ENCODE results near the gene SLC40A1.
"Not testable (repeated sequence)": the region's sequence is repeated elsewhere in the genome, so short reads cannot be mapped to it uniquely, and the experiment has no call there.

Gene SLC40A1, protein sequence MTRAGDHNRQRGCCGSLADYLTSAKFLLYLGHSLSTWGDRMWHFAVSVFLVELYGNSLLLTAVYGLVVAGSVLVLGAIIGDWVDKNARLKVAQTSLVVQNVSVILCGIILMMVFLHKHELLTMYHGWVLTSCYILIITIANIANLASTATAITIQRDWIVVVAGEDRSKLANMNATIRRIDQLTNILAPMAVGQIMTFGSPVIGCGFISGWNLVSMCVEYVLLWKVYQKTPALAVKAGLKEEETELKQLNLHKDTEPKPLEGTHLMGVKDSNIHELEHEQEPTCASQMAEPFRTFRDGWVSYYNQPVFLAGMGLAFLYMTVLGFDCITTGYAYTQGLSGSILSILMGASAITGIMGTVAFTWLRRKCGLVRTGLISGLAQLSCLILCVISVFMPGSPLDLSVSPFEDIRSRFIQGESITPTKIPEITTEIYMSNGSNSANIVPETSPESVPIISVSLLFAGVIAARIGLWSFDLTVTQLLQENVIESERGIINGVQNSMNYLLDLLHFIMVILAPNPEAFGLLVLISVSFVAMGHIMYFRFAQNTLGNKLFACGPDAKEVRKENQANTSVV

GRCh38 chr2:189580658-189581353 is at the start of gene SLC40A1:
SLC40A1 (minus strand) TSS chr2:189580786; CDS start chr2:189580460, 326 bp downstream.
- DNase-seq (ENCODE audit: low read depth, low spot score) = peak; percentile 87

DNA sequence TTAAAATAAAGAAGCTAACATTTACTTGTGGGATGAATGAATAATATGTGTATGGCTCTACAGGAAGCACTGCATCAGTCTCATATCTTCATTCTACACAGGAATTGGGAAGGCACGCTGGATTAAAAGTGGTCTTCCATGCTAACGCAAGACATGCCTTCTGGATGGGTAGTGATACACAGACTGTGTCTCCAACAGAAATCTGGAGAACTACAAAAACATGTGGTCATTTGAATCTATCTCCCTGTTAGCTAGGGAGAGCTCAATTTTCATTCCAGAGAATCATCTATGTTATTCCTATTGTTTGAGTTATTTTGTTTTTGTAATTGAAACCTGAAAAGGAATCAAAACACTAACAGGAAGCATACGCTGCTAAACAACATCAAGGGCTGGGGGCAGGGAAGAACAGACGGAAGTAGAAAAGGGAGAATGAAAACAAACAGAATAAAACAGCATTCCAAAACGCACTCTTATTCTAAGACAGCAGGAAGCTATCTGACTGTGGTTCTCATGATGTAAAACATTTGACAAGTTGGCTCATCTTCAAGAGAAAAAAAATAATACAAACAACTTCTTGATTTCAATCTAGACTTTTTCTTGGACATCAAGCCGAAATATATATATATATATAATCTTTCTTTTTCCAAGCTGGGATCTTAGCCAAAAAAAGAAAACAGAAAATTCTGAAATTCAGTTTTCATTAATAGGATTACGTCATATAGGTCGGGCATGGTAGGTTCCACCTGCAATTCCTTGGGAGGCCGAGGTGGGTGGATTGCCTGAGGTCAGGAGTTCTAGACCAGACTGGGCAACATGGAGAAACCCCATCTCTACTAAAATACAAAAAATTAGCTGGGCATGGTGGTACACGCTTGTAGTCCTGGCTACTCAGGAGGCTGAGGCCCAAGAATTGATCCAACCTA is 49.2 kb upstream of the SLC40A1 start:
- no peak for DNase-seq (ENCODE audit: low read depth, low spot score)

- DNase-seq (ENCODE audit: low read depth, low spot score) = no peak
These were observed 48.4 kb upstream of the SLC40A1 start for GRCh38 chr2:189628817-189629530.

GRCh38 chr2:189627789-189628188 is 47.2 kb upstream of the SLC40A1 start:
- DNase-seq (ENCODE audit: low read depth, low spot score) = no peak

GRCh38 chr2:189625636-189626035 is 45.0 kb upstream of the SLC40A1 start:
- no peak for DNase-seq (ENCODE audit: low read depth, low spot score)

DNA sequence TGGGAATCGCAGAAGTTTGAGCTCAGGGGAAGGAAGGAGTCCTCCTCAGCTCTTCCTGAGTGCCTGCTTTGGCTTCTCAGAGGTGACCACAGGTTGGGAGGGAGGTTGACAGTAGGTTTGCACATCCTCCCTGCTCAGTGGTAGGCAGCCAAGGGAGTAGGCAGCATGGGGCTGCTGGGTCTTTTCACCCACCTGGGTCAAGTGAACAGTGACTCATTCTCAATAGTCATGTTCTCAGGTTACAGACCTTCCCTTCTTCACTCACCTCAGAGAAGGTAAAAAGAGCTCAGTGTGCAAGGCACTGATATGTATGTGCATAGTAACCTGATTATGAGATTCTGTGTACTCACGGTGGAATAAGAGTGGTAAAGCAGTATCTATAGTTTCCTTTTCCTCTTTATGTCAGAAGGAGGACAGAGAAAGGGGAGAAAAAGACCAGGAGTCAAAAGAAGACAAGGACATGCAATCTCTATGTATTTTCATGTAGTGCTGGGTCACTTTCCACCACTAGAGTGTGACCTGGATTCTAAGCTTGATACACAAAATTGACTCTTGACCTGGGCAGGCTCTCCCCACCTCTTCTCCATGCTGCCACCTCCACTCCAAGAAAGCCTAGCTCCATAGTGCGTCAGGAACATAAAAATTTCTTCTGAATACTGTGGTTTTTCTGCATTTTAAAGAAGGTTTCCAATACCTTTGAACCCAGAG is 44.2 kb upstream of the SLC40A1 start:
- DNase-seq (ENCODE audit: low read depth, low spot score) = no peak

- DNase-seq (ENCODE audit: low read depth, low spot score) = no peak
These were observed 42.5 kb upstream of the SLC40A1 start for GRCh38 chr2:189623049-189623448.

DNA sequence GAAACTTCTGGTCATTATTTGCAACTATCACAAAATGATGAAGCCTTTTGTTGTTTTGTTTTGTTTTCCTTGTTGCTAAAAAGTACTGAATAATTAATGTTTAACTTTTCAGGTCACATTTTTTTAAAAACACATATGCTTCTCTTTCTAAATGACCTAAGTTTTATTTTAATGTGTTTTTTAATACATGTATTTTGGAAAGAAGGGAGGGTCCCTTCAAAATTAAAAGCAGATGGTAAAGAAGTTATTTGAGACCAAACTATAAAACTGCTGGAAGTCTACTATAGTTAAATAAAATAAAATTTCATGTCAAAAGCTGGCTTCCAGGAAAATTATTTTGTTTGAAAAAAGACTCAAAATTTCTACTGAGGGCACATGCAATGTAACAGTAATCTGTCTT is 41.2 kb upstream of the SLC40A1 start:
- no peak for DNase-seq (ENCODE audit: low read depth, low spot score)

DNA sequence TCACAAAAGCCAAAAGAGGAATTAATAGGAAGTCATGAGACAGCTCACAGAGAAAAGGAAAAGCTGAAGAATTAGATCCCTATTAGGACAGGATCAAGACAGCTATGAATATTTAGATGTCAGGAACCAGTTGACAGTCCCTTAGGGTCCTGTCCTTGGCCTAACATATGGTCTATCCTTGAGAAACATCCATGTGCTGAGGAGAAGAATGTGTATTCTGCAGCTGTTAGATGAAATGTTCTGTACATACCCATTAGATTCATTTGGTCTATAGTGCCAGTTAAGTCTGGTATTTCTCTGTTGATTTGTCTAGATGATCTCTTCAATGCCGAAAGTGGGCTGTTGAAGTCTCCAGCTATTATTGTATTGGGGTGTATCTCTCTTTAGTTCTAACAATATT is 37.6 kb upstream of the SLC40A1 start:
- DNase-seq (ENCODE audit: low read depth, low spot score) = no peak

DNA sequence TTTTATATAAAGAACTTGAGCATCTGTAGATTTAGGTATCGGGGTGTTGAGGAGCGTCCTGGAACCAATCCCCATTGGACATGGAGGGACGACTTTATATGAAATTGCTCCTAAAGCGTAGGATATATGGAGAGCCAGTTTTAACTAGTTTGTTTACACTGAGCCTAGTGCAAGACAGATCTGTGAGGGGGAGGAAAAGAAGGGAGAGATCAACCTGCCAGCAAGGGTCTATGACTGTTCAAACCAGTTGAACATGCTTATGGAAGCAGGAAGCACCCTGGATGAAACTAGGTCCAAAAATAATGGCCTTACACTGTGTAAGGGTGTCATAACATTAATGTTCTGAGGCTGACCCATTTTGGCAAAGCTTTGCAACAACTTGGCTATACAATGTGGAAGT is 34.0 kb upstream of the SLC40A1 start:
- no peak for DNase-seq (ENCODE audit: low read depth, low spot score)

- DNase-seq (ENCODE audit: low read depth, low spot score) = no peak
These were observed 33.2 kb upstream of the SLC40A1 start for GRCh38 chr2:189613650-189614420.

- peak; percentile 39 for DNase-seq (ENCODE audit: low read depth, low spot score)
These were observed 32.6 kb upstream of the SLC40A1 start for GRCh38 chr2:189613077-189613636.

DNA sequence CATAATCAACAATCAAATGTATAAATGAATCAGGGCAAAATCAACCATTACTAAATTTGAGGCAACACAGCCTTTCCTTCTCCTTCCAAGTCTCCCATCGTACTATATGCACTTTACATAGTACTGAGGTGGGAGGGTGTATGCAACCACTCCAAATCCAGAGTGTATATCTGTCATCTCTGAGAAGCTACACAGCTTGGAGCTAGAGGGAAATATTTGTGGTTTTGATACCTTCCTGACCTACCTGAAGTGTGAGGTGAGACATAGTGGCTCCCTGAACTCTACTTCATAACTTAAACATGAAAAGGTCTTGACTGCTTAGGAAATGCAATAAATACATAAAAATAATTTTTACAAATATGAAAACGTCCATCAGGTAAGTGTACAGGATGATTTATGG is 30.1 kb upstream of the SLC40A1 start:
- no peak for DNase-seq (ENCODE audit: low read depth, low spot score)

DNA sequence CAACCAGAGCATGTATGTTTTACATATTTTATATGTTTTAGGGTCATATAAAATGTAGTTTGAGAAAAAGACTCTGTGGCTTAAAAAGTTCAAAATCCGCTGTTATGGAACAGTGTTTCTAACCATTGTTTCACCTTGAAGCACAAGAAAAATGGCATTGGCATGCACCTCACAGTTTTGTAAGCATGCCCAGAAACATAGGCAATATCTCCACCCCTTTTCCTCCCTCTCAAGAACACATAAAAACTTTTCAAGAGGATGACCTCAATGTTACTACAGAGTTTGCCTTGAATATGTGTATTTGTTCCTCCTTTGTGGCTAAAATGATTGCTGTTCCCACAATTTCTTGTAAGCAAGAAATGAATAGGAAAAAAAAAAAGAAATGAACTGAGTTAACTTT is 29.3 kb upstream of the SLC40A1 start:
- no peak for DNase-seq (ENCODE audit: low read depth, low spot score)

- DNase-seq (ENCODE audit: low read depth, low spot score) = no peak
These were observed 28.8 kb upstream of the SLC40A1 start for GRCh38 chr2:189609423-189609816.

DNA sequence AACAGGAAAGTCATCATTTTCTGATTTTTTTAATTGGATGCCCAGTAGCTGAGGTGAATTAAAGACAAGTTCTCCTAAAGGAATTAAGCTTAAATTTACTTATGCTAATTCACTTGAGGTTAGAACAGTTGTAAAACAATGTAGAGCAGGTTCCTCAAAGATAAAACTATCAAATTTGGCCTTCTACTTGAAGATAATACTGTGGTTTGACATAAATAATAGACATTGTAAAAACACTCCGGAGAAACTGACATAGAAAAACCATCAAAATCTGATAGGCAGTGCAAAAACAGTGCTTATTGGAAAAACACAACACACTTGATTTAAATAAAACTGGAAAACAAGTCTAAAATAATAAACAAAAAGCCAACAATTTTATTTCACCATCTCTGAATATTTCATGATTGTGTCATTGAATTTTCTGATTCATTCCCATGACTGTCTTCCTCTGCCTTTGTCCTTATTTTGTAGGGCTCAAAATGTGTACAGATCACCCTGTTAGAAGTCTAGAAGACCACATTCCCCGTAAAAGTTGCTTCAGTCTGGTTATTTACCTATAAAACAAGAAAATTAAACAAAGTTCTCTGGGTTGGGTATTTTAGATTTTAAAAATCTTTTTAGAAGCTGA is 28.3 kb upstream of the SLC40A1 start:
- no peak for DNase-seq (ENCODE audit: low read depth, low spot score)

DNA sequence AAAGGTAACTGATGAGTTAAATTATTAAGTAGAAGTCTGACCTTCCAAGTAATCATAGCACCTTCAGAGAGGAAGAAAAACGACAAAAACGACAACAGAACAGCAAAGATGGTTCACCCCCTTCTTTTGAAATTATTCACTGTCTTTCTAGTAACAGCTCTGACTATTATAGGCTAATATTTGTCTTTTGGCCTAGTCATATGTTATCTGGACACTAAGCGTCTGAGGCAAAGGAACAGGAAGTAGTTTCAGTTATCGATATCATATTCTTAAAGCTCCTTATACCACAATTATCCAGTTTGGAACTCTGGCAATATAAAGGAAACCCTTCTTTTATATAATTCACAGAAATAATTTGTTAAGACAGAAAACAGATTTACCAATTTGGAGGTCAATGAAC is 27.6 kb upstream of the SLC40A1 start:
- no peak for DNase-seq (ENCODE audit: low read depth, low spot score)

- no peak for DNase-seq (ENCODE audit: low read depth, low spot score)
These were observed 21.6 kb upstream of the SLC40A1 start for GRCh38 chr2:189602233-189602632.

- DNase-seq (ENCODE audit: low read depth, low spot score) = not testable (repeated sequence)
These were observed 21.1 kb upstream of the SLC40A1 start for GRCh38 chr2:189601652-189602051.

Measured in ELF-1 (cell line).